GM20000 (cell line): ENCODE results near the gene TPCN2.
"Not testable (repeated sequence)": the region's sequence is repeated elsewhere in the genome, so short reads cannot be mapped to it uniquely, and the experiment has no call there.

Source experiments
- DNase-seq: peaks from one replicate; pipeline ENCODE4 v3.0.0; 2012; ENCODE audit warnings: low spot score
- CTCF ChIP-seq: IDR thresholded peaks from 2 replicates; pipeline ENCODE4 v1.5.1; 2012; ENCODE audit warnings: mild to moderate bottlenecking, control low read depth; ENCODE audit errors: extremely low read depth, missing control alignments

Gene TPCN2

GRCh38 chr11:69076129-69076791 is 27.5 kb downstream of the TPCN2 start:
- DNase-seq, result no peak
- no peak for TF ChIP-seq CTCF

GRCh38 chr11:69076977-69077376 is 28.2 kb downstream of the TPCN2 start:
- DNase-seq, result not testable (repeated sequence)

DNA sequence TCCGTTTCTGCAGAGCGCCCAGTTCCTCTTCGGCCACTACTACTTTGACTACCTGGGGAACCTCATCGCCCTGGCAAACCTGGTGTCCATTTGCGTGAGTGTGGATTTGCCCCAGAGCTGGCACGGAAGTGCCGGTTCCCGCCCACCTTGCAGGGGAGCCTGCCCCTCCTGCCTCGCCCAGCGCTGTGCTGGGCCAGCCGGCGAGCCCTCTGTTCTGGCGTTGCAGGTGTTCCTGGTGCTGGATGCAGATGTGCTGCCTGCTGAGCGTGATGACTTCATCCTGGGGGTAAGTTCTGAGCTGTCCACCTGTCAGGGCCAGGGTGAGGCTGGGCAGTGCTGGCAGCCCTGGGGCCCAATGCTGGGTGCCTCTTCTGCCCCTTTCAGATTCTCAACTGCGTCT is 29.8 kb downstream of the TPCN2 start:
- no peak for DNase-seq
- no peak for TF ChIP-seq CTCF

DNA sequence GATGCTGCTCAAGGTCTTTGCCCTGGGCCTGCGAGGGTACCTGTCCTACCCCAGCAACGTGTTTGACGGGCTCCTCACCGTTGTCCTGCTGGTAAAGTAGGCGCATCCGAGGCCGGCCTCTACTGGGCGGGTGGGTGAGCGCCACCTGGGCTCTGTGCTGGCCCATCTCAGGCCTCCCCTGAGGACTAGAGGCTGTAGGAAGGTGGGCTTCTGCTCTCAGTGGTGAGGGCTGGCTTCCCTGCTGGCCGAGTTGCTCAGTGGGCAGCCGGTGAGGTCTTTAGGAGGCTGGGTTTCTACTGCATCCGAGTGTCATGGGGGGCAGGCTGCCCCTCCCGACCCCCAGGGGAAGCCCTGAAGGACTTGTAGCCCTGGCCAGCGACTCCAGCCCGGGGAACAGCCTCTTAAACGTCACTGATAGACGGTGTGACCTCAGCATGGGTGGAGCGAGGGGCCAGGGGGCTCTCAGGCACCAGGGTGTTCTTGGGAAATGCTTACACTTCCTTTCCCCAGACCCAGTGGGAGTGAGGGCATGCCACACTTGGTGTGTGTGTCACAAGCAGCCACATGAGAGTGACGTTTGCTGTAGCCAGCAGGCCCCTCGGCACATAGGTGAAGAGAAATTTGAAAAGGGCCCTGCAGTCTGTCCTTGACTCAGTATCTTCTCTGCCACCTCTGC is 30.3 kb downstream of the TPCN2 start:
- no peak for DNase-seq
- TF ChIP-seq CTCF, result no peak

- no peak for DNase-seq
- TF ChIP-seq CTCF, result no peak
These were observed 31.0 kb downstream of the TPCN2 start for GRCh38 chr11:69079661-69080256.

DNA sequence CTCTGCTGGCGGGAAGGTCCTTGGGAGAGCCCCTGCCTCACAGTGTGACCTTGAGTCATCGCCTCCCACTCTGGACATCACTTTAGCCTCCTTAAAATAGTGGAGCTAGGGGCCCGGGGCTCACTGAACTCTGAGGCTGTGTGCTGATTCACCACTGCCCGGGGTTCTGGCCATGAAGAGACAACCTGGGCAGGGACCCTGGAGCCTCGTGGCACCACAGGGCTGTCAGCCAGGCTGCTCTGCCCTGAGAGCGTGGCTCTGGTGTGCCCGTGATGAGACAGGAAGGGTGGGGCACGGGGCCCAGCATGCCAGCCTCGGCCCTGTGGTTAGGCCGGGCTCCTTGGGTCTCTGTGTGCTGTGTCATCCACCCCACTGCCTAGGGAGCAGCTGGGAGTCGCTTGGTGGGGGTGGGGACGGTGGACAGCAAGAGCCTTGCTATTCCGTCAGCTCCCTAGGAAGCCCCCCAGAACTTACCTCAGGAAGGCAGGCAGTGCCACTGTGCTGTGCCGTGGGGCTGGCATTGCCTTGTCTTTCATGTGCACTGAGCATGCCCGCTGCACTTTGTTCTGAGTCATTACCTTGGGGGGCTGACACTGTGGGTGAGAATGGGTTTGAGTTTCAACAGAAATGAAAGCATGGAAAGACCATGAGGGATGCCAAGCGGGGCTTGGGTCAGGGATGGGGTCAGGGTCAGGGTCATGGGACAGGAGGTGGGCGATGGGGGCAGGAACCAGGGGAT is 31.7 kb downstream of the TPCN2 start:
- TF ChIP-seq CTCF, result no peak

GRCh38 chr11:69081180-69081579 is 32.4 kb downstream of the TPCN2 start:
- no peak for TF ChIP-seq CTCF
- DNase-seq, result no peak

More for the DNA sequence above, 31.7 kb downstream of the TPCN2 start:
- no peak for DNase-seq
